NCI-H2196 treated with DMSO at 0.1 percent for 48 hours (cell line): ENCODE results near the gene LIN28B.
"Not testable (repeated sequence)": the region's sequence is repeated elsewhere in the genome, so short reads cannot be mapped to it uniquely, and the experiment has no call there.

Source experiments
- DNase-seq: peaks from one replicate; lab custom pipeline; 2025; ENCODE audit not compliant: unreplicated experiment; lab: John Stamatoyannopoulos, UW

The LIN28B gene

DNA sequence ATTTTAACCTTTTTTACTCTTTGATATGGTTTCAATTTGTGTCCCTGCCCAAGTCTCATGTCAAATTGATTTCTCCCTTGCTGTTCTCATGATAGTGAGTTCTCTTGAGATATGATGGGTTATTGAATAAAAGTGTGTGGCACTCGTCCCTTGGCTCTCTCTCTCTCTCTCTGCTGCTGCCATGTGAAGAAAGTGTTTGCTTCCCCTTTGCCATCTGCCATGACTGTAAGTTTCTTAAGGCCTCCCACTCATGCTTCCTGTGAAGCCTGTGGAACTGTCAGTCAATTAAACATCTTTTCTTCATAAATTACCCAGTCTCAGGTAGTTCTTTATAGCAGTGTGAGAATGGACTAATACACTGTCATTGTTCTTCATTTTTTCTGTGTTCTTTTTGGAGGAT, 48.5 kb downstream of the LIN28B start:
- no peak for DNase-seq

DNA sequence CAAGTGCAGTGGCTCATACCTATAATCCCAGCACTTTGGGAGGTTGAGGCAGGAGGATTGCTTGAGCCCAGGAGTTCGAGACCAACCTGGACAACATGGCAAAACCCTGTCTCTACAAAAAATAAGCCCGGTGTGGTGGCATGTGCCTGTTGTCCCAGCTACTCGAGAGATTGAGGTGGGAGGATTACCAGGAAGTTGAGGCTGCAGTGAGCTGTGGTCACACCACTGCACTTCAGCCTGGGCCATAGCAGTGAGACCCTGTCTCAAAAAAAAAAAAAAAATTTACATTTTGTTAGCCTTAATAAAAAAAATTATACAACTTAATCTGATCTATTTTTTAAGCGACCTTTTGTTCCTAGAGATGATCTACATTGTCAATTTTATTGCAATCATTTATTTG, 56.6 kb downstream of the LIN28B start:
- DNase-seq = not testable (repeated sequence)

DNA sequence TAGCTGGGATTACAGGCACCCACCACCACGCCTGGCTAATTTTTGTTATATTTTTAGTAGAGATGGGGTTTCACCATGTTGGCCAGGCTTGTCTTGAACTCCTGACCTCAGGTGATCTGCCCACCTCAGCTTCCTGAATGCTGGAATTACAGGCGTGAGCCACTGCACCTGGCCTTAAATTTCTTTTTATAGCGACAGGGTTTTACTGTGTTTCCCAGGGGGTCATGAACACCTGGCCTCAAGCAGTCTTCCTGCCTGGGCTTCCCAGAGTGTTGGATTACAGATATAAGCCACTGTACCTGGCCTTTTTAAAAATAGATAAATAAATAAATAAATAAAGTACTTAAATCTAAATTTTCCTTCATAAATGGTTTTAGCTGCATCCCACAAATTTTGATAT, 57.5 kb downstream of the LIN28B start:
- no peak for DNase-seq

DNA sequence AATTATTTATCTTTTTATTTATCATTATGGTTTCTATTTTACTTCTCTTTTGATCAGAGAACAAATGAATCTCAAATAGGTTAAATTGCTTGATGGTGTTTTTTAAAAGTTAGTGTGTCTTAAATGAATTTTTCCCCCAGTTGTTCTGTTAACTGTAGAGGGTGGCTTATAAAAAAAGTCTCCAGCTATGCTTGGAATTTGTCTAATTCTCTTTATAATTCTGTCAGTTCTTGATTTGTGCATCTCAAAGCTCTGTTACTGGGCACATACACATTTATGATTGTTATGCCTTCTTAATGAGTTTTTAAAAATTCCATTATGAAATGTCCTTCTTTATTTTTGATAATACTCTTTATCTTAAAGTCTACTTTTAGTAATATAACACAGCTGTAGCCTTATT, 58.0 kb downstream of the LIN28B start:
- DNase-seq = no peak

- no peak for DNase-seq
Measured at GRCh38 chr6:105015482-105015881, 58.6 kb downstream of the LIN28B start.

GRCh38 chr6:105019285-105019684, 62.4 kb downstream of the LIN28B start:
- DNase-seq = no peak

DNA sequence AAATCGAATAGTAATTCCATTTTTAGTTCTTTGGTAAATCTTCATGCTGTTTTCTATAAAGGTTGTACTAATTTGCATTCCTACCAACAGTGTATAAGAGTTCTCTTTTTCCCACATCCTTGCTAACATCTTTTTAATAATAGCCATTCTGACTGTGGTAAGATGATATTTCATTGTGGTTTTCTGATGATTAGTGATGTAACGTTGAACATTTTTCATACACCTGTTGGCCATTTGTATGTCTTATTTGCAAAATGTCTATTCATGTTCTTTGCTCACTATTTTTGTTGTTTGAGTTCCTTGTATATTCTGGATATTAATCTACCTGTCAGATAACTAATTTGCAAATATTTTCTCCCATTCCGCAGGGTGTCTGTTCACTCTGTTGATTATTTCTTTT, 64.5 kb downstream of the LIN28B start:
- no peak for DNase-seq

DNA sequence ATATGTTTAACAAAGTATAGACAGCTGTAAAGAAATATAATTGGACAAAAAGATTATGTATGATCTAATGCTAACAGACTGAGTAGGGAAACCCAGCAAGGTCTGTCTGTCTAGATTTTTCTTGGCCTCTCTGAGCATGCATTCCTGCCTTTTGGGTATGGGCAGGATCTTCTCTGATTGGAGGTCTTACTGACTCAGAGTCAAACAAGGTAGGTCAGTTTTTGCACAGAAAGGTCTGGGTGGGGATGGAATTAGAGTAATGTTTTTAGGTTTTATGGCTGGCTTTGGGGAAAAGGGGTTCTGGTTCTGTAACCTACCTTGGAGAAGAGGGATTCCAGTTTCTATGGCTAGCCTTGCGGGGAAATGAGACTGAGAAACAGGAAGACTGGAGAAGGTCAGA, 65.5 kb downstream of the LIN28B start:
- no peak for DNase-seq

- no peak for DNase-seq
Measured at GRCh38 chr6:105024803-105025202, 67.9 kb downstream of the LIN28B start.

- DNase-seq = no peak
Measured at GRCh38 chr6:105028898-105029297, 72.0 kb downstream of the LIN28B start.

DNA sequence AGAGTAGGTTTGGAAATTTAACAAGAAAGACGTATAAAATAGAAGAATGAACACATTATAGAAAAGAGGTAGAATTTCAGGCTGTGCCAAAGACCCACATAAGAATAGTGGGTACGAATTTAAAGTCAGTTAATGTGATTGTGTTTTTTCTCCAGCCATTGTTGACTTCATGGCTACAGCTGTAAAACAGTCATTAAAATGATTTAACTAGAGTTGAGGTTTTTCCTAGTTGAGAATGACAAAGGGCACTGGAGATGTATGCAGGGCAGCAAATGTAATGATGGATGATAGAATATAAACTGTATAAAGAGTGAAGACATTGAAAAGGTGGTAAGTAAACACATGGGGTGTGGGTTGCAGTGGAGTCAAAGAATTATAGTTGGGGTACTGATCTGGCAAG, 72.7 kb downstream of the LIN28B start:
- DNase-seq = no peak

GRCh38 chr6:105034470-105034869, 77.6 kb downstream of the LIN28B start:
- DNase-seq = no peak

GRCh38 chr6:105035299-105035698, 78.4 kb downstream of the LIN28B start:
- no peak for DNase-seq

DNA sequence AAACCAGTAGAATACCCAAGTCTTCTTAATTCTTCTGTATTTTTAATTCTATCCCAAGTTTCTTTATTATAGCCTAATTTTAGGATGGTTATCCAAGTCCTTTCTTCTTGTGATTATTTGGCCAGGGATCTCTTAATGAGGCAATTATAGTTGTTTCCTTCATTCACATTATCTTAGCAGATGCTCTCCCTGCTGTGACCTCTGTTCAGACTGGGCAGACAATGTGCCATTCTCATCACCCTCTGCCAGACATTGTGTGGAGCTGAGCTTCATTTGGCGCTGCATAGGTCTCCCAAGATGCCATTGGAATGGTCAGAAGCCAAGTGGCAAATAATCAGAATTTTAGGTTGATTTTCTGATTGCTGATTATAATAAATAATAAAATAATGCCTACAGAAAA, 79.4 kb downstream of the LIN28B start:
- DNase-seq = no peak

- no peak for DNase-seq
Measured at GRCh38 chr6:105038259-105038658, 81.4 kb downstream of the LIN28B start.

DNA sequence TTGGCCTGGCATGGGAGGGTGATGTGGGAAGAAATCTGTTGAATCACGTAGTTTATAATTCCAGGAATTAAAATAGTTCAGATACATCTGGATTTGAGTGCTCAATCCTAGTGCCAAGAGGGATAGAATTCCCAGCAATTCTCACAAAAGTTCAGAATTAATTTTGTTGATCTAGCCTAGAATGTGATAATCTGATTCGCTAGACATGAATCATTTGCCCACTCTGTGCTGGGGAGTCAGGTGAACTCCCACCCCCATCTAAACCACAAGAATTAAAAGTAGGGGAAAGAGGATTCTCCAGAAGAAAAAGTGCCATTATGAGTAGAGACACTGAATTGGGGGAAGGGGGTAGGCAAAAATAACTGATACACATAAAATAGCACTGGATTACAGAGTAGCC, 85.0 kb downstream of the LIN28B start:
- no peak for DNase-seq

- DNase-seq = no peak
Measured at GRCh38 chr6:105042648-105043047, 85.7 kb downstream of the LIN28B start.

GRCh38 chr6:105043979-105044378, 87.1 kb downstream of the LIN28B start:
- DNase-seq = no peak

GRCh38 chr6:105045526-105045925, 88.6 kb downstream of the LIN28B start:
- no peak for DNase-seq

GRCh38 chr6:105051941-105052471, 95.1 kb downstream of the LIN28B start:
- no peak for DNase-seq

- no peak for DNase-seq
Measured at GRCh38 chr6:105056646-105057045, 99.7 kb downstream of the LIN28B start.

GRCh38 chr6:105057160-105057559, 100.3 kb downstream of the LIN28B start:
- DNase-seq = no peak

DNA sequence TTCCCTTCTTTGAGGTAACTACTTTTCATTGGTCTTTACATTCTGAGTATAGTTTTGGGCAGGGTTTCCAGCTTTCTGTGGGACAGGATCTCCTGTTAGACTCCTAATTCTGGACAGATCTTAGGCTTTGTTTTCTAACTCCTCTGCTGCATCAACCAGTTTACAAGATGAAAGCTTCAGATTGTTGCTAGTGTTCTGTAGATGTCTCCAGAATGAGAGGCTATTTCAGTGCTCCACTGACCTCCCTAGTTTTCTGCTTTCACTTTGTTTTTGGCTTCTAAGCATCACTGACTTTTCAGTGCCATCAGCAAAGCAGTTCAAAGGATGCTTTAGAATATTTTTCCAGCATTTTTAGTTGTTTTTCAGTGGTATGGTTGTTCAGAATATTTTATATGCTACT, 101.4 kb downstream of the LIN28B start:
- DNase-seq = no peak

DNA sequence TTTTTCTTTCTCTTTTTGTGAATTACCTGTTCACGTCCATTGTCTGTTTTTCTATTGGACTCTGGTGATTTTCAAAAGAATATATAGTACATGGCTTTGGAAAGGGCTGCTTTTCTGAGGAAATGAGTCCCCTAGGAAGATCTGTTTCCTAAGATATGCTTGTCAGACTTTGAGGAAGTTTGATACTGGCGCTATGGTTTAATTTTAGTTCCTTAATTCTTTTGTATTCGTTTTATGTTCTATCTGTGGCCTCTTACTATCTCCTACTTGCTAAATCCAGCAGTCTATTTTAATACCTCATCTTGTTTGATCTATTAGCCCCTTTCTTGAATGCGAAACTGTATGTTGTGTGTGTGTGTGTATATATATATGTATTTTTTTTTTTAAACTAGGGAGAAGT, 101.9 kb downstream of the LIN28B start:
- DNase-seq = no peak
